Effector memory CD8-positive, alpha-beta T cell (primary cell): ENCODE data around the gene MACROD2.

Experiments
- ATAC-seq: fragments of 150-1000 bp; cut with Tn5 transposase; replicated peaks from 2 replicates; pipeline ENCODE4 v1.10.0; 2021; ENCODE audit warnings: mild to moderate bottlenecking, moderate library complexity
- DNase-seq, 3 experiments: peaks; one replicate each; pipeline ENCODE4 v3.0.0; 2021
- H3K27ac Mint-ChIP-seq, 2 donors: one replicate each; pipeline ENCODE4 v1.8.0; 2022; ENCODE audit warnings: mild to moderate bottlenecking in 2 of 2, mixed read lengths in 2 of 2, moderate library complexity in 2 of 2
- H3K27me3 Mint-ChIP-seq, 2 donors: one replicate each; pipeline ENCODE4 v1.8.0; 2022; ENCODE audit warnings: mixed read lengths in 2 of 2
- H3K36me3 Mint-ChIP-seq: one replicate; pipeline ENCODE4 v1.8.0; 2022; ENCODE audit warnings: mild to moderate bottlenecking, moderate library complexity, mixed read lengths; ENCODE audit not compliant: insufficient read depth
- H3K4me1 Mint-ChIP-seq, 2 donors: one replicate each; pipeline ENCODE4 v1.8.0; 2022; ENCODE audit warnings: low read depth in 2 of 2, mixed read lengths in 2 of 2
- H3K4me3 Mint-ChIP-seq, 2 donors: one replicate each; pipeline ENCODE4 v1.8.0; 2022; ENCODE audit warnings: mild to moderate bottlenecking in 2 of 2, mixed read lengths in 2 of 2, moderate library complexity in 2 of 2
- H3K9me3 Mint-ChIP-seq, 2 donors: one replicate each; pipeline ENCODE4 v1.8.0; 2022; ENCODE audit warnings: mixed read lengths in 2 of 2

MACROD2 gene

GRCh38 chr20:15674253-15675060, 1679.1 kb downstream of the MACROD2 start:
- Mint-ChIP-seq H3K4me1 (no peaks in the 10 kb centered on the region), H3K27me3 (no peaks in the 10 kb centered on the region), H3K27ac (no peak overlapping the region), H3K36me3 (no peaks in the 10 kb centered on the region), H3K9me3 (peaks cover 6 to 15% of the 10 kb centered on the region in 2 donors), H3K4me3 (no peak overlapping the region)
- ATAC-seq (no peak), DNase-seq (no peak)

- no peak for DNase-seq
- Mint-ChIP-seq H3K36me3 (no peaks in the 10 kb centered on the region), H3K27ac (no peak overlapping the region), H3K4me3 (no peak overlapping the region), H3K9me3 (peaks cover 6 to 9% of the 10 kb centered on the region in 2 donors), H3K27me3 (no peaks in the 10 kb centered on the region), H3K4me1 (no peaks in the 10 kb centered on the region)
- ATAC-seq = no peak
These were observed 1679.8 kb downstream of the MACROD2 start for GRCh38 chr20:15675061-15675514.

- Mint-ChIP-seq H3K4me1 (no peaks in the 10 kb centered on the region), H3K9me3 (peaks cover 6 to 9% of the 10 kb centered on the region in 2 donors), H3K4me3 (no peak overlapping the region), H3K36me3 (no peaks in the 10 kb centered on the region), H3K27me3 (no peaks in the 10 kb centered on the region), H3K27ac (no peak overlapping the region)
- no peak for DNase-seq
- no peak for ATAC-seq
These were observed 1680.6 kb downstream of the MACROD2 start for GRCh38 chr20:15675813-15676484.

- Mint-ChIP-seq H3K27ac (no peak overlapping the region), H3K36me3 (no peaks in the 10 kb centered on the region), H3K9me3 (peaks cover 3 to 9% of the 10 kb centered on the region in 2 donors), H3K4me1 (no peaks in the 10 kb centered on the region), H3K4me3 (no peak overlapping the region), H3K27me3 (no peaks in the 10 kb centered on the region)
- DNase-seq (no peak), ATAC-seq (no peak)
These were observed 1681.5 kb downstream of the MACROD2 start for GRCh38 chr20:15676815-15677214.

GRCh38 chr20:15682690-15683089, 1687.4 kb downstream of the MACROD2 start:
- Mint-ChIP-seq H3K4me3 (no peak overlapping the region), H3K36me3 (no peaks in the 10 kb centered on the region), H3K27ac (no peak overlapping the region), H3K4me1 (no peaks in the 10 kb centered on the region), H3K9me3 (peaks cover 5 to 13% of the 10 kb centered on the region in 2 donors), H3K27me3 (no peaks in the 10 kb centered on the region)
- no peak for DNase-seq
- ATAC-seq = no peak

- ATAC-seq (no peak), DNase-seq (no peak)
- H3K9me3 Mint-ChIP-seq = peaks cover 13 to 39% of the 10 kb centered on the region in 2 donors
- no peaks in the 10 kb centered on the region for H3K4me1 Mint-ChIP-seq
- H3K36me3 Mint-ChIP-seq = no peaks in the 10 kb centered on the region
- H3K27ac Mint-ChIP-seq = no peak overlapping the region
- H3K27me3 Mint-ChIP-seq = no peaks in the 10 kb centered on the region
- no peak overlapping the region for H3K4me3 Mint-ChIP-seq
These were observed 1697.3 kb downstream of the MACROD2 start for GRCh38 chr20:15692570-15692969.

- no peak overlapping the region for H3K4me3 Mint-ChIP-seq
- no peak for DNase-seq
- H3K36me3 Mint-ChIP-seq = no peaks in the 10 kb centered on the region
- H3K27me3 Mint-ChIP-seq = no peaks in the 10 kb centered on the region
- ATAC-seq = no peak
- H3K9me3 Mint-ChIP-seq = peaks cover 18% of the 10 kb centered on the region in 2 donors
- no peaks in the 10 kb centered on the region for H3K4me1 Mint-ChIP-seq
- H3K27ac Mint-ChIP-seq = no peak overlapping the region
These were observed 1704.3 kb downstream of the MACROD2 start for GRCh38 chr20:15699431-15700146.

- no peak overlapping the region for H3K4me3 Mint-ChIP-seq
These were observed 1704.9 kb downstream of the MACROD2 start for GRCh38 chr20:15700147-15700765.

GRCh38 chr20:15702161-15702560, 1706.8 kb downstream of the MACROD2 start:
- peaks cover 1 to 13% of the 10 kb centered on the region in 2 donors for H3K9me3 Mint-ChIP-seq
- H3K36me3 Mint-ChIP-seq = no peaks in the 10 kb centered on the region
- no peaks in the 10 kb centered on the region for H3K27me3 Mint-ChIP-seq
- no peak overlapping the region for H3K27ac Mint-ChIP-seq
- H3K4me3 Mint-ChIP-seq = no peak overlapping the region
- ATAC-seq (no peak), DNase-seq (no peak)
- no peaks in the 10 kb centered on the region for H3K4me1 Mint-ChIP-seq

More at GRCh38 chr20:15700147-15700765, 1704.9 kb downstream of the MACROD2 start:
- DNase-seq = no peak
- Mint-ChIP-seq H3K27me3 (no peaks in the 10 kb centered on the region), H3K27ac (no peak overlapping the region), H3K36me3 (no peaks in the 10 kb centered on the region), H3K9me3 (peaks cover 18% of the 10 kb centered on the region in 2 donors), H3K4me1 (no peaks in the 10 kb centered on the region)
- no peak for ATAC-seq

DNA sequence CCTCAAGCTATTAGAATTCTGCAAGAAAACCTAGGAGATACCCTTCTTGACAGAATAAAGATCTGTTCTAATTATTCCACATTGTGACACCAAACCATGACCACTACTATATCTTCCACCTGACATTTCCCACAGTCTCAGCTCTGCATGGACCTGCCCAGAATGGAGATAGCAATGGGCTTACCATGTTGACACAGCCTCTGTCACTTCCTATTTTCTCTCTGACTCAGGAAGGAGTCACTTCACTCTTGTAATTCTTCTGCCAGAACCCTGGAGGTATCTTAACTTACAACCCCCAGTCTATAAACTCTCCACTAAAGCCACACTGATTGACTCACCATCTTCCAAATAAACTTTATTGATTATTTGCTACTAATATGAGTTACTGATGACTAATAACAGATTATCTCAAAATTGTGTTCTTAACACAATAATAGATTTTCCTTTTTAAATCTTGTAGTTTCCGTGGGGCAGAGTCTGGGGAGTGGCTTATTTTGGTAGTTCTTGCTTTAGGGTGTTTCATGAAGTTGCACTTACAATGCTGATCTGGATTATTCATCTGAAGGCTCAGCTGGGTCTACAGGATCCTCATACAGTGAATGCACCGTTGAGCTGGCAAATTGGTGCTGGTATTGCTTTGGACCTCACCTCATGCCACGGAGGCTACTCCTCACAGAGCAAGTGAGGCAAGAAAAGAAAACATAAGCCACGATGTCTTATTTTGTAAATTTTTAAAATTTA, 1708.0 kb downstream of the MACROD2 start:
- Mint-ChIP-seq H3K27me3 (no peaks in the 10 kb centered on the region), H3K36me3 (no peaks in the 10 kb centered on the region), H3K4me3 (no peak overlapping the region), H3K4me1 (no peaks in the 10 kb centered on the region), H3K9me3 (peaks cover 0 to 9% of the 10 kb centered on the region in 2 donors), H3K27ac (no peak overlapping the region)
- ATAC-seq (no peak), DNase-seq (no peak)

DNA sequence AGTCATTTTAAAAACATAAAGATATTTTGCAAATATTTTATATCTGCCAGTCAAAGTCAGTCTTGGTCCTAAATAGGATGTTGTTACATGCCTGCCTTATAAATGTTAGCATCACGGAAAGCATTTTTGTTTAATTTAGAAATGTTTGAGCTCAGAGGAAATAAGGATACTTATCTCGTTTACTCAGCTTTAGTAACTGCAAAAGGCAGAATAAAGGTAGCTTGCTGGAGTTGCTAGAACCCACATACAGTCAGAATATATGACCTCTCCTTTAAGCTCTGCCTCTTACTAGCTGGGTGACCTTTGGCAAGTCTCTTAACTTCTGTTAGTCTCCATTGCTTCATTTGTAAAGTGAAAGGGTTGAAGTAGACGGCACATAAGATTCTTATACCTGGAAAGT, 1710.7 kb downstream of the MACROD2 start:
- no peaks in the 10 kb centered on the region for H3K27me3 Mint-ChIP-seq
- no peaks in the 10 kb centered on the region for H3K36me3 Mint-ChIP-seq
- H3K9me3 Mint-ChIP-seq = peaks cover 0 to 6% of the 10 kb centered on the region in 2 donors
- H3K4me3 Mint-ChIP-seq = no peak overlapping the region
- H3K4me1 Mint-ChIP-seq = no peaks in the 10 kb centered on the region
- no peak overlapping the region for H3K27ac Mint-ChIP-seq
- ATAC-seq (no peak), DNase-seq (no peak)

DNA sequence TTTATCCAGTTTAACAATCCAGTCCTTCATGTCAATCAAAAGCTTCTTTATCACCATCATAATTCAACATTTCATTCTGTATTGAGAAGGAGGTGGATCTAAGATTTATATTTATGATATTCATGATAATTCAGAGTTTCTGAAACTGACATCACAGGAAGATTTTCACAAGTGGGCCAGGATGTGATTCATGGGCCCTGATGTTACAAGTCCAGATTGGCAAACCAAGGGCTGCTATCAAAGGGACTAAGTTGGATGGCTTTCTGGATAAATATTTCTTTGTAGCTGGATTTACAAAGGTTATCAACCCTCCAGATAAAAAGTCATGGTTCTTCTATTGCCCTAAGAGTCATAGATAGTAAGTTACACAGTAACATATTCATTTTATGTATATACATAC, 1711.4 kb downstream of the MACROD2 start:
- H3K4me1 Mint-ChIP-seq = no peaks in the 10 kb centered on the region
- H3K27ac Mint-ChIP-seq = no peak overlapping the region
- no peaks in the 10 kb centered on the region for H3K27me3 Mint-ChIP-seq
- DNase-seq = no peak
- H3K36me3 Mint-ChIP-seq = no peaks in the 10 kb centered on the region
- peaks cover 0 to 6% of the 10 kb centered on the region in 2 donors for H3K9me3 Mint-ChIP-seq
- ATAC-seq = no peak
- no peak overlapping the region for H3K4me3 Mint-ChIP-seq
